Measurements from ENCODE around the gene RCOR1.

- no peak for TF ChIP-seq EZH2 (IDR thresholded peaks at IDR 0.05; ENCODE audit: borderline replicate concordance, low read length)
- no peak for TF ChIP-seq CTCF (conservative IDR thresholded peaks at IDR 0.05 in 1 of 2, IDR thresholded peaks at IDR 0.05 in 1 of 2; ENCODE audit: extremely low read depth in 1 of 2, insufficient read depth in 1 of 2, low read depth in 1 of 2, low read length in 2 of 2)
These were observed 156.4 kb downstream of the RCOR1 start for GRCh38 chr14:102748806-102749205.
